ENCODE data around the gene FOXF1.

DNA sequence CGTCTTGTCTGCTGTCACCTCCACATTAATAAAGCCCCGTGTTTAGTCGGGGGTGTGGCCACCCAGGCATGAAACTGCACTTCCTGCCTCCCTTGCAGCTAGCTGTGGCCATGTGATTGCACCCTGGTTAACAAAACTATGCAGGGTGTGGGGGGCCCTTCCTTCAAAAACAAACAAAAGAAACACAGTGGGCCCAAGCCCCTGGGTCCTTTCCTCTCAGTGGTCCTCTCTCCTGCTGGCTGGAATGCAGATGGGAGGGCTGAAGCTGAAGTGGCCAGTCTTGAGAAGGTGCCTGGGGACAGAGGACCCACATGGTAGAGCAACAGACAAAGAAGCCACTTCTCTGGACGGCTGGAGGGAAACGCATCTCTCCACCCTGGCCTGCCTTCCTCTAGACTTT lies 38.0 kb upstream of the FOXF1 start:
- TF ChIP-seq ZNF274 (IDR thresholded peaks at IDR 0.05; ENCODE audit: low read depth, low read length) = no peak
- TF ChIP-seq YY1 (IDR thresholded peaks at IDR 0.05; ENCODE audit: insufficient read depth, insufficient read length) = no peak
- TF ChIP-seq SUZ12 (IDR thresholded peaks at IDR 0.05; ENCODE audit: extremely low read depth, insufficient read depth, insufficient read length) = no peak

Measured in NT2/D1 (cell line).